ENCODE data around the gene ZNF879. TPM values are rescaled to one million over a fixed set of nuclear protein-coding genes. Genes with fewer than 3 reads are reported as not detected.

Gene ZNF879
- total RNA-seq, result 1 to 10 TPM; 4.0 to 7.2 (median 4.7) TPM

- TF ChIP-seq CTCF (IDR thresholded peaks at IDR 0.05; ENCODE audit: low read depth), result no peak
Measured at GRCh38 chr5:179023528-179024189, at the start of gene ZNF879. Gene ZNF879, plus strand, starts transcription at chr5:179023804. Its CDS starts 1,201 bp downstream, at chr5:179025005.

- no peak for TF ChIP-seq CTCF (IDR thresholded peaks at IDR 0.05; ENCODE audit: low read depth)
Measured at GRCh38 chr5:178981381-178981780, 42.2 kb upstream of the ZNF879 start.

GRCh38 chr5:178982941-178983340 is 40.7 kb upstream of the ZNF879 start:
- no peak for TF ChIP-seq CTCF (IDR thresholded peaks at IDR 0.05; ENCODE audit: low read depth)

- TF ChIP-seq CTCF (IDR thresholded peaks at IDR 0.05; ENCODE audit: low read depth), result no peak
Measured at GRCh38 chr5:178983728-178984127, 39.9 kb upstream of the ZNF879 start.

GRCh38 chr5:178984145-178985072 is 39.2 kb upstream of the ZNF879 start:
- no peak for TF ChIP-seq CTCF (IDR thresholded peaks at IDR 0.05; ENCODE audit: low read depth)

GRCh38 chr5:178986326-178986960 is 37.2 kb upstream of the ZNF879 start:
- TF ChIP-seq CTCF (IDR thresholded peaks at IDR 0.05; ENCODE audit: low read depth), result no peak

Measured in subcutaneous adipose tissue (tissue), 4 donors.